ENCODE data around the gene EFS. TPM values are rescaled to one million over a fixed set of nuclear protein-coding genes. Genes with fewer than 3 reads are reported as not detected.
A peak's percentile ranks its signal among the peaks of the same experiment; 100 is the strongest.

Gene EFS
- total RNA-seq, 2 donors from 2014 or later = 69.9 to 96.4 TPM

DNA sequence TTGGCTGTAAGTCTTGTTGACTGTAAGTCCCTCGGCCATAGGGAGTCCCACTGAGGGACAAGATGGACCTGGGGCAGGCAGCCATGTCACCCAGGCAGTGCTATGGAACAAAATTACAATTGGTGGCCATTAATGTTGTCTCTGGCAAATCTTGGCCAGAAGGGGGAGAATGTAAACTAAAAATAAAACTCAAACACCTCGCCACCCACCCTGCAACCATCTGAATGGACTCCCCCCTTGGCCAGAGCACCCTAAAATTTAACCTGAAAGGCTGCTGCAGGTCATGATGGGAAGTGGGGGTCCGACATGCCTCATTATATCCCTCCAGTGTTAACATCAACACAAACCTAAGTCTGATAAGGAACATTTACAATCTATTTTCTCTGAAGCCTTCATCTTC lies 20.5 kb downstream of the EFS start:
- 91% methylated on average over 3 of the region's 3 CpGs; no CpG with 5 or more reads in 1 of the 2 experiments for WGBS, 2 experiments (ENCODE audit: insufficient coverage in 1 of 2, insufficient read length in 1 of 2)
- H3K9me3 Mint-ChIP-seq = peaks cover 28% of the 10 kb centered on the region
- Histone ChIP-seq H3K4me1 (ENCODE audit: control insufficient read depth, insufficient read depth, low read length) (peaks cover 19% of the 10 kb centered on the region), H3K27ac (ENCODE audit: low read depth, low read length) (no peak overlapping the region), H3K27me3 (ENCODE audit: control insufficient read depth, insufficient read depth, low read length, poor library complexity, severe bottlenecking) (no peaks in the 10 kb centered on the region), H3K36me3 (ENCODE audit: control insufficient read depth, insufficient read depth, low read length) (no peaks in the 10 kb centered on the region), H3K9ac (ENCODE audit: extremely low read depth, low read length, poor library complexity, severe bottlenecking) (no peak overlapping the region), H3K9me3 (ENCODE audit: control insufficient read depth, low read length) (peaks cover 36% of the 10 kb centered on the region), H3K4me3 (ENCODE audit: low read length) (peak overlapping the region; percentile 61)
- peaks cover 23% of the 10 kb centered on the region for H3K4me1 Mint-ChIP-seq
- peak; percentile 10 for DNase-seq
- TF ChIP-seq, protein P1, sequence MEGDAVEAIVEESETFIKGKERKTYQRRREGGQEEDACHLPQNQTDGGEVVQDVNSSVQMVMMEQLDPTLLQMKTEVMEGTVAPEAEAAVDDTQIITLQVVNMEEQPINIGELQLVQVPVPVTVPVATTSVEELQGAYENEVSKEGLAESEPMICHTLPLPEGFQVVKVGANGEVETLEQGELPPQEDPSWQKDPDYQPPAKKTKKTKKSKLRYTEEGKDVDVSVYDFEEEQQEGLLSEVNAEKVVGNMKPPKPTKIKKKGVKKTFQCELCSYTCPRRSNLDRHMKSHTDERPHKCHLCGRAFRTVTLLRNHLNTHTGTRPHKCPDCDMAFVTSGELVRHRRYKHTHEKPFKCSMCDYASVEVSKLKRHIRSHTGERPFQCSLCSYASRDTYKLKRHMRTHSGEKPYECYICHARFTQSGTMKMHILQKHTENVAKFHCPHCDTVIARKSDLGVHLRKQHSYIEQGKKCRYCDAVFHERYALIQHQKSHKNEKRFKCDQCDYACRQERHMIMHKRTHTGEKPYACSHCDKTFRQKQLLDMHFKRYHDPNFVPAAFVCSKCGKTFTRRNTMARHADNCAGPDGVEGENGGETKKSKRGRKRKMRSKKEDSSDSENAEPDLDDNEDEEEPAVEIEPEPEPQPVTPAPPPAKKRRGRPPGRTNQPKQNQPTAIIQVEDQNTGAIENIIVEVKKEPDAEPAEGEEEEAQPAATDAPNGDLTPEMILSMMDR (conservative IDR thresholded peaks at IDR 0.05) = peak; percentile 33
- H3K4me3 Mint-ChIP-seq = no peak overlapping the region
- peaks cover 6% of the 10 kb centered on the region for H3K36me3 Mint-ChIP-seq (ENCODE audit: low read depth)
- no peak overlapping the region for H3K27ac Mint-ChIP-seq
- peaks cover 2% of the 10 kb centered on the region for H3K27me3 Mint-ChIP-seq (ENCODE audit: insufficient read depth)

DNA sequence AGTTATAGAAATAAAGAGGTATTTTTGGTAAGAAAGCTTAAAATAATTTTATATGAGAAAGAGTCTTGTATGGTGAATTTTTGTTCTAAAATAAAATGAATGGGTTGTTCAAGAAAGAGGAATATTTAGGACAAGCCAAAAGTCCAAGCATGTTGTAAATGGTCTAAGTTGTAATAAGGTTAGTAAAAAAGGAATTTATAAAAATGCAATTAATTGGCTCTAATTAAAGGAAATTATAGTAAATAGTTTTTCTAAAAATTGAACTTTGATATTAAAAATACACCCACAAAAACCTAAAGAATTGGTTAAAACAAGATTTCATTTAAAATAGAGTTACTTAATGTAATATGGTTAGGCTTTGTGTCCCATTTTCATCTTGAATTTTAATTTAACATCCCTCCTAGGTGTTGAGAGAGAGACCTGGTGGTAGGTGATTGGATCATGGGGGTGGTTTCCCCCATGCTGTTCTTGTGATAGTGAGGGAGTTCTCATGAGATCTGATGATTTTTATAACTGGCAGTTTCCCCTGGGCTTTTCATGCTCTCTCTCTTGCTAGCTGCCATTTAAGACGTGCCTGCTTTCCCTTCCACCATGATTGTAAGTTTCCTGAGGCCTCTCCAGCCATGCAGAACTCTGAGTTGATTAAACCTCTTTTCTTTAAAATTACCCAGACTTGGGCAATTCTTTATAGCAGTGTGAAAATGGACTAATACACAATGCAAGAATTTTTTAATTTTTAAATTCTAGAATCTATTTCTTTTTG lies 25.3 kb downstream of the EFS start:
- peaks cover 3% of the 10 kb centered on the region for H3K4me1 ChIP-seq (ENCODE audit: control insufficient read depth, insufficient read depth, low read length)
- H3K9ac ChIP-seq (ENCODE audit: extremely low read depth, low read length, poor library complexity, severe bottlenecking) = no peak overlapping the region
- no peak for DNase-seq
- no peak overlapping the region for H3K27ac Mint-ChIP-seq
- H3K27ac ChIP-seq (ENCODE audit: low read depth, low read length) = no peak overlapping the region
- H3K36me3 Mint-ChIP-seq (ENCODE audit: low read depth) = peaks cover 6% of the 10 kb centered on the region
- peaks cover 30% of the 10 kb centered on the region for H3K27me3 Mint-ChIP-seq (ENCODE audit: insufficient read depth)
- peaks cover 68% of the 10 kb centered on the region for H3K9me3 ChIP-seq (ENCODE audit: control insufficient read depth, low read length)
- 88 to 92% methylated on average over 1 of the region's 1 CpG for WGBS, 2 experiments (ENCODE audit: insufficient coverage in 1 of 2, insufficient read length in 1 of 2)
- no peaks in the 10 kb centered on the region for H3K27me3 ChIP-seq (ENCODE audit: control insufficient read depth, insufficient read depth, low read length, poor library complexity, severe bottlenecking)
- H3K4me3 Mint-ChIP-seq = no peak overlapping the region
- peaks cover 59% of the 10 kb centered on the region for H3K9me3 Mint-ChIP-seq
- H3K36me3 ChIP-seq (ENCODE audit: control insufficient read depth, insufficient read depth, low read length) = no peaks in the 10 kb centered on the region
- TF ChIP-seq, protein P1 (conservative IDR thresholded peaks at IDR 0.05) = no peak
- peak overlapping the region; percentile 26 for H3K4me3 ChIP-seq (ENCODE audit: low read length)
- peaks cover 5% of the 10 kb centered on the region for H3K4me1 Mint-ChIP-seq

DNA sequence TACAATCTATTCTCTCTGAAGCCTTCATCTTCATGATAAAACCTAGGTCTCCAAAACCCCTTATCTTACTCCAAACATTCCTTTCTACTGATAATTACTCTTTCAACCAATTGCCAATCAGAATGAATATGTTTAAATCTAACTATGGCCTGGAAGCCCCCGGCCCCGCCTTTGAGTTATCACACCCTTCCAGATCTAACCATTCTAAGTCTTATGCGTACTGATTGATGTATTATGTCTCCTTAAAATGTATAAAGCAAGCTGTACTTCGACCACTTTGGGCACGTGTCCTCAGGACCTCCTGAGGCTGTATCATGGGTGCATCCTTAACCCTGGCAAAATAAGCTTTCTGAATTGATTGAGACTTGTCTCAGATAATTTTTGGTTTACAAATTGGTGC lies 29.3 kb downstream of the EFS start:
- Histone ChIP-seq H3K9me3 (ENCODE audit: control insufficient read depth, low read length) (peaks cover 43% of the 10 kb centered on the region), H3K4me3 (ENCODE audit: low read length) (no peak overlapping the region), H3K4me1 (ENCODE audit: control insufficient read depth, insufficient read depth, low read length) (no peaks in the 10 kb centered on the region), H3K27me3 (ENCODE audit: control insufficient read depth, insufficient read depth, low read length, poor library complexity, severe bottlenecking) (no peaks in the 10 kb centered on the region), H3K36me3 (ENCODE audit: control insufficient read depth, insufficient read depth, low read length) (no peaks in the 10 kb centered on the region), H3K9ac (ENCODE audit: extremely low read depth, low read length, poor library complexity, severe bottlenecking) (no peak overlapping the region), H3K27ac (ENCODE audit: low read depth, low read length) (no peak overlapping the region)
- no peak overlapping the region for H3K4me3 Mint-ChIP-seq
- WGBS, 2 experiments (ENCODE audit: insufficient coverage in 1 of 2, insufficient read length in 1 of 2) = 86 to 97% methylated on average over 5 of the region's 5 CpGs
- H3K4me1 Mint-ChIP-seq = no peaks in the 10 kb centered on the region
- no peak overlapping the region for H3K27ac Mint-ChIP-seq
- peaks cover 41% of the 10 kb centered on the region for H3K9me3 Mint-ChIP-seq
- no peak for DNase-seq
- peaks cover 32% of the 10 kb centered on the region for H3K27me3 Mint-ChIP-seq (ENCODE audit: insufficient read depth)
- peaks cover 6% of the 10 kb centered on the region for H3K36me3 Mint-ChIP-seq (ENCODE audit: low read depth)
- TF ChIP-seq, protein P1 (conservative IDR thresholded peaks at IDR 0.05) = no peak
